ENCODE data around the gene DTX1. TPM values are rescaled to one million over a fixed set of nuclear protein-coding genes. Genes with fewer than 3 reads are reported as not detected.

Gene DTX1
- polyA plus RNA-seq, 1 experiment, result 0.05 TPM

DNA sequence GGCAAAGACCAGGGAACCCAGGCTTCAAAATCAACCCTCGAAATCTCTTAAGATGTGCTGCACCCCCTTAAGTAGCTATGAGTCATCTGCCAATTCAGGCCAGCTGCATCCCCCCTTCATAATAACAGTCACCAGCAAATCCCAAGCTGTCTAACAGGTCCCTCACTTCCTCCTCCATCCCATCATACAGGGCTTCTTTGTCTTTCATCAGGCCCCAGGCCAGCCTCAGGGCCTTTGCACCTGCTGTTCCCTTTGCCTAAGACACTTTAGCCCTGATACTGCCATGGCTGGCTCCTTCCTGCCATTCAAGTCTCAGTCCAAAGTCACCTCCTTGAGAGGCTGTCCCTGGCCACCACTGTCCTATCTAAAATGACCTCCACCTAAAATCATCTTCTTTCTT lies 75.0 kb downstream of the DTX1 start:
- TF ChIP-seq, protein P1, sequence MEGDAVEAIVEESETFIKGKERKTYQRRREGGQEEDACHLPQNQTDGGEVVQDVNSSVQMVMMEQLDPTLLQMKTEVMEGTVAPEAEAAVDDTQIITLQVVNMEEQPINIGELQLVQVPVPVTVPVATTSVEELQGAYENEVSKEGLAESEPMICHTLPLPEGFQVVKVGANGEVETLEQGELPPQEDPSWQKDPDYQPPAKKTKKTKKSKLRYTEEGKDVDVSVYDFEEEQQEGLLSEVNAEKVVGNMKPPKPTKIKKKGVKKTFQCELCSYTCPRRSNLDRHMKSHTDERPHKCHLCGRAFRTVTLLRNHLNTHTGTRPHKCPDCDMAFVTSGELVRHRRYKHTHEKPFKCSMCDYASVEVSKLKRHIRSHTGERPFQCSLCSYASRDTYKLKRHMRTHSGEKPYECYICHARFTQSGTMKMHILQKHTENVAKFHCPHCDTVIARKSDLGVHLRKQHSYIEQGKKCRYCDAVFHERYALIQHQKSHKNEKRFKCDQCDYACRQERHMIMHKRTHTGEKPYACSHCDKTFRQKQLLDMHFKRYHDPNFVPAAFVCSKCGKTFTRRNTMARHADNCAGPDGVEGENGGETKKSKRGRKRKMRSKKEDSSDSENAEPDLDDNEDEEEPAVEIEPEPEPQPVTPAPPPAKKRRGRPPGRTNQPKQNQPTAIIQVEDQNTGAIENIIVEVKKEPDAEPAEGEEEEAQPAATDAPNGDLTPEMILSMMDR (IDR thresholded peaks at IDR 0.05; ENCODE audit: low read depth, low read length), result no peak
- no peak overlapping the region for H3K4me3 ChIP-seq (ENCODE audit: low read depth, low read length)
- peaks cover 13% of the 10 kb centered on the region for H3K27me3 ChIP-seq (ENCODE audit: control insufficient read depth, insufficient read depth, low read length)
- POLR2A ChIA-PET, result no interaction called here
- CTCF ChIA-PET, result no interaction called here
- H3K9me3 ChIP-seq (ENCODE audit: control insufficient read depth, insufficient read depth, low read length), result no peaks in the 10 kb centered on the region
- no peak for DNase-seq (ENCODE audit: low read depth, low spot score)
- H3K27ac ChIP-seq (ENCODE audit: low read depth, low read length), result no peak overlapping the region

GRCh38 chr12:113133036-113133435 lies 76.5 kb downstream of the DTX1 start:
- Histone ChIP-seq H3K27me3 (ENCODE audit: control insufficient read depth, insufficient read depth, low read length) (peaks cover 8% of the 10 kb centered on the region), H3K27ac (ENCODE audit: low read depth, low read length) (no peak overlapping the region), H3K9me3 (ENCODE audit: control insufficient read depth, insufficient read depth, low read length) (no peaks in the 10 kb centered on the region), H3K4me3 (ENCODE audit: low read depth, low read length) (no peak overlapping the region)
- DNase-seq (ENCODE audit: low read depth, low spot score), result no peak
- ChIA-PET CTCF (interaction anchor here (1.0 kb wide), 1 partner anchor 85 kb away, joined by 3 read pairs; no protein-coding TSS in a partner anchor), POLR2A (no interaction called here)
- TF ChIP-seq, protein P1 (IDR thresholded peaks at IDR 0.05; ENCODE audit: low read depth, low read length), result no peak

DNA sequence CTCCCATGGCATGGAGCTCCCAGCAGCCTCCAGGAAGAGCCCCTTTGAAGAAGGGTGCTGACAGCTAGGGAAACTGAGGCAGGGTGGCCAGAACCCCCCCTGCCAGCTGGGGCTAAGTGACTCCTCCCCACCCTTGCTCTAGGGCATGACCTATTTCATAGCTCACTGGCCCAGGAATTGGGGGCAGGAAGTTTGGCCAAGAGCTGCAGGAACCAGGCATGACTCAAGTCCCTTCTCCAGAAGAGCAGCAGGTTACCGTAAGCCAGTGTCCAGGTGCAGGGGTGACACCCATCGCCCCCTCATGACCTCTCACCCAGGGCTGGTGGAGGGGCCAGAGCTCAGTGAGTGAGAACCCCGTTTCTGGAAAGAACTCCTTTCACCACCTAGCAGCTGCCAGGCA lies 77.1 kb downstream of the DTX1 start:
- no peaks in the 10 kb centered on the region for H3K9me3 ChIP-seq (ENCODE audit: control insufficient read depth, insufficient read depth, low read length)

DNA sequence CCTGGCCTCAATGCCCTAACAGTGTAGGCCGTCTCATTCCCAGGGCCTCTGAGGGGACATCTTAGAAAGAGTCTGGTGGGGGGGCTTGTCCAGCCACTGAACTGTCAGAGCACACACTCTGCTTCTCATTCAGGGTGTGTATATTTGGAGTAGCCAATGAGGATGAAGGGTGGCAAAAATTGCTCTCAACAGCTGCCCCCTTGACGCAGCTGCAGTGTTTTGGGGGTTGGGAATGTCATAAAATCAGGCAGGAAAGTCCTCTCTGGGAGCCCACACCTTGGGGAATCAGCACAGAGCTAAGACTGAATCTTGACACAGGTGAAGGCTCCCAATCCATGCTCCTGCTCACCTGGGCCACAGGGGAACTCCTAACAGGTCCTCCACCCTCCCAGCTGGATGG lies 77.5 kb downstream of the DTX1 start:
- no peak overlapping the region for H3K27ac ChIP-seq (ENCODE audit: low read depth, low read length)
- POLR2A ChIA-PET, result no interaction called here
- H3K9me3 ChIP-seq (ENCODE audit: control insufficient read depth, insufficient read depth, low read length), result no peaks in the 10 kb centered on the region
- DNase-seq (ENCODE audit: low read depth, low spot score), result no peak
- H3K4me3 ChIP-seq (ENCODE audit: low read depth, low read length), result no peak overlapping the region
- CTCF ChIA-PET, result no interaction called here
- TF ChIP-seq, protein P1 (IDR thresholded peaks at IDR 0.05; ENCODE audit: low read depth, low read length), result no peak
- peaks cover 5% of the 10 kb centered on the region for H3K27me3 ChIP-seq (ENCODE audit: control insufficient read depth, insufficient read depth, low read length)

More for the DNA sequence above, 77.1 kb downstream of the DTX1 start:
- ChIA-PET POLR2A (no interaction called here), CTCF (interaction anchor here (1.0 kb wide), 1 partner anchor 85 kb away, joined by 3 read pairs; no protein-coding TSS in a partner anchor)
- no peak for DNase-seq (ENCODE audit: low read depth, low spot score)
- Histone ChIP-seq H3K4me3 (ENCODE audit: low read depth, low read length) (no peak overlapping the region), H3K27me3 (ENCODE audit: control insufficient read depth, insufficient read depth, low read length) (peaks cover 5% of the 10 kb centered on the region), H3K27ac (ENCODE audit: low read depth, low read length) (no peak overlapping the region)
- TF ChIP-seq, protein P1 (IDR thresholded peaks at IDR 0.05; ENCODE audit: low read depth, low read length), result no peak

- H3K9me3 ChIP-seq (ENCODE audit: control insufficient read depth, insufficient read depth, low read length), result no peaks in the 10 kb centered on the region
- no peak overlapping the region for H3K4me3 ChIP-seq (ENCODE audit: low read depth, low read length)
- no peak overlapping the region for H3K27ac ChIP-seq (ENCODE audit: low read depth, low read length)
- peaks cover 5% of the 10 kb centered on the region for H3K27me3 ChIP-seq (ENCODE audit: control insufficient read depth, insufficient read depth, low read length)
- TF ChIP-seq, protein P1 (IDR thresholded peaks at IDR 0.05; ENCODE audit: low read depth, low read length), result no peak
- no peak for DNase-seq (ENCODE audit: low read depth, low spot score)
- ChIA-PET POLR2A (no interaction called here), CTCF (no interaction called here)
Measured at GRCh38 chr12:113134521-113134951, 78.0 kb downstream of the DTX1 start.
